HS-27A (cell line): ENCODE data around the gene NEU1.
"Not testable (repeated sequence)": the region's sequence is repeated elsewhere in the genome, so short reads cannot be mapped to it uniquely, and the experiment has no call there.

Source experiments
- DNase-seq: peaks from one replicate; pipeline ENCODE4 v3.0.0-alpha.2; 2012; ENCODE audit warnings: low read depth, missing footprints

The NEU1 gene

DNA sequence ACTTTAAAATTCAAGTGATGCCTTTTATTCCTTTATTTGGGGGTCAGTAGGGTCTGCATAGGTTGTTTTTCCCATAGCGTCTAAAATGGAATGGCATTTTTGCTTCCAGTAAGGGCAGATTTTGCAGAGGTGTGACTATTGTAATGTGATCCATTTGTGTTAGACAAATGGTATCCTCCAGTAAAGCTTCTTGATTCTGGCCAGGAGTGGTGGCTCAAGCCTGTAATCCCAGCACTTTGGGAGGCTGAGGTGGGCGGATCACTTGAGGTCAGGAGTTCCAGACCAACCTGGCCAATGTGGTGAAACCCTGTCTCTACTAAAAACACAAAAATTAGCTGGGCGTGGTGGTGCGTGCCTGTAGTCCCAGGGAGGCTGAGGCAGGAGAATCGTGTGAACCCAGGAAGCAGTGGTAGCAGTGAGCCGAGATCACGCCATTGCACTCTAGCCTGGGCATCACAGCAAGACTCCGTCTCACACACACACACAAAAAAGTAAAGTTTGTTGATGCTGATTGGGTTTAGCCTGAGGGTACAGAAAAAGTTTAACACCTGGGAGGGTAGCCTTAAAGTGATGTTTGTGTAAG, 44.6 kb downstream of the NEU1 start:
- DNase-seq, result not testable (repeated sequence)

DNA sequence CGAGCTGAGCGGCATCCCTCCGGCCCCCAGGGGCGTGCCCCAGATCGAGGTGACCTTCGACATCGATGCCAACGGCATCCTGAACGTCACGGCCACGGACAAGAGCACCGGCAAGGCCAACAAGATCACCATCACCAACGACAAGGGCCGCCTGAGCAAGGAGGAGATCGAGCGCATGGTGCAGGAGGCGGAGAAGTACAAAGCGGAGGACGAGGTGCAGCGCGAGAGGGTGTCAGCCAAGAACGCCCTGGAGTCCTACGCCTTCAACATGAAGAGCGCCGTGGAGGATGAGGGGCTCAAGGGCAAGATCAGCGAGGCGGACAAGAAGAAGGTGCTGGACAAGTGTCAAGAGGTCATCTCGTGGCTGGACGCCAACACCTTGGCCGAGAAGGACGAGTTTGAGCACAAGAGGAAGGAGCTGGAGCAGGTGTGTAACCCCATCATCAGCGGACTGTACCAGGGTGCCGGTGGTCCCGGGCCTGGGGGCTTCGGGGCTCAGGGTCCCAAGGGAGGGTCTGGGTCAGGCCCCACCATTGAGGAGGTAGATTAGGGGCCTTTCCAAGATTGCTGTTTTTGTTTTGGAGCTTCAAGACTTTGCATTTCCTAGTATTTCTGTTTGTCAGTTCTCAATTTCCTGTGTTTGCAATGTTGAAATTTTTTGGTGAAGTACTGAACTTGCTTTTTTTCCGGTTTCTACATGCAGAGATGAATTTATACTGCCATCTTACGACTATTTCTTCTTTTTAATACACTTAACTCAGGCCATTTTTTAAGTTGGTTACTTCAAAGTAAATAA, 45.3 kb downstream of the NEU1 start:
- not testable (repeated sequence) for DNase-seq

DNA sequence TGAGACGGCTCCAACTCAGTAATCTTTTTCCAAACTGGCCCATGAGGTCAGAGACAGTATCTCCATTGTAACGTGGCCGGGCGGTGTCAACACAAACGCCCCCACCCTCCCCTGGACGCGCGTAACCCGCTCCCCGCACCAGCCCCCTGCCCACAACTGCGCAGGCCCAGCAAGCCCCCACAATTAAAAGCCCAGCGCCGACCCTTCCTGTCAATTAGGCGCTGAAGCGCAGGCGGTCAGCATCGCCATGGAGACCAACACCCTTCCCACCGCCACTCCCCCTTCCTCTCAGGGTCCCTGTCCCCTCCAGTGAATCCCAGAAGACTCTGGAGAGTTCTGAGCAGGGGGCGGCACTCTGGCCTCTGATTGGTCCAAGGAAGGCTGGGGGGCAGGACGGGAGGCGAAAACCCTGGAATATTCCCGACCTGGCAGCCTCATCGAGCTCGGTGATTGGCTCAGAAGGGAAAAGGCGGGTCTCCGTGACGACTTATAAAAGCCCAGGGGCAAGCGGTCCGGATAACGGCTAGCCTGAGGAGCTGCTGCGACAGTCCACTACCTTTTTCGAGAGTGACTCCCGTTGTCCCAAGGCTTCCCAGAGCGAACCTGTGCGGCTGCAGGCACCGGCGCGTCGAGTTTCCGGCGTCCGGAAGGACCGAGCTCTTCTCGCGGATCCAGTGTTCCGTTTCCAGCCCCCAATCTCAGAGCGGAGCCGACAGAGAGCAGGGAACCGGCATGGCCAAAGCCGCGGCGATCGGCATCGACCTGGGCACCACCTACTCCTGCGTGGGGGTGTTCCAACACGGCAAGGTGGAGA, 47.4 kb downstream of the NEU1 start, which contains the start of the genes HSPA1A and HSPA1L:
HSPA1A (plus strand) TSS at position 519 of the 814 bp plus-strand sequence; CDS start at position 733, 214 bp downstream.
HSPA1L (minus strand) TSS at position 259 of the 814 bp plus-strand sequence. CDS start 3,311 bp downstream, outside the sequence.
- DNase-seq, result no peak

DNA sequence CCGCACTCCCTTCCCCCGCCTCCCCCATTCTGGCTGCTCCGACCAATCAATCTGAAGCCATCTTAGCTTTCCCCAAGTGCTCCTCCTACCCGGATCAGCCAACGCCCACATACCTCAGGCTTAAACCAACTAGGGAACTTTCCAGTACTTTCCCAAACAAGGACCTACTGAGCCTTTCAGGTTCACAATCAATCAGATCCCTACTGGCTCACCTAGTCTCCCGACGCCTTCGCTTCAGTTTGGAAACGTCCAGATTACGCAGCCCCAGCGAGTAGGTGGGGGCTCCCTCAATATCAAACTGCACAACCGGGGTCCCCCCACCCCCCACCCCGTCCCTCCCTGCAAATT, 48.0 kb downstream of the NEU1 start:
- peak; percentile 95 for DNase-seq

DNA sequence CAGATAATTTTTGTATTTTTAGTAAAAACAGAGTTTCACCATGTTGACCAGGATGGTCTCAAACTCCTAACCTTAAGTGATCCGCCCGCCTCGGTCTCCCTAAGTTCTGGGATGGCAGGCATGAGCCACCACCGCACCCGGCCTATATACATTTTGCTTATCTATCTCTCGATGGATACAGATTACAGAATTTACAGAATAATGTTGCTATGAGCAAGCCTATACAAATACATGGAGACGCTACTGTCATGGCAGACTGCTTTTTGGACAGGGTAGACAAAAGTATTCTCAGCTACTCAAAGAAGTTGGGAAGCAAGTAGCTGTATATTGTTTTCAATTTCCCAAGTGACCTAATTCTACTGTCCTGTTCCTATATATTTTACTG, 49.2 kb downstream of the NEU1 start:
- DNase-seq, result no peak

DNA sequence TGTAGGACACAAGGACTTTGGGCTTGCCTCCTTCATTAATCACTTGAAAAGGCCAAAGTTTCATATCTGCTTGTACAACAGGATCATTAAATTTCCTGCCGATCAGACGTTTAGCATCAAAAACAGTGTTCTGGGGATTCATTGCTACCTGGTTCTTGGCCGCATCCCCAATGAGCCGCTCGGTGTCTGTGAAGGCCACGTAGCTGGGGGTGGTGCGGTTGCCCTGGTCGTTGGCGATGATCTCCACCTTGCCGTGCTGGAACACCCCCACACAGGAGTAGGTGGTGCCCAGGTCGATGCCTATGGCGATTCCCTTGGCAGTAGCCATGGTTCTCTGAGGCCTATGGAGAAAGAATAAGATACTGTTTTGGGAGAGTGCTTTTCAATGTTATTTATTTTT, 51.0 kb downstream of the NEU1 start:
- no peak for DNase-seq

DNA sequence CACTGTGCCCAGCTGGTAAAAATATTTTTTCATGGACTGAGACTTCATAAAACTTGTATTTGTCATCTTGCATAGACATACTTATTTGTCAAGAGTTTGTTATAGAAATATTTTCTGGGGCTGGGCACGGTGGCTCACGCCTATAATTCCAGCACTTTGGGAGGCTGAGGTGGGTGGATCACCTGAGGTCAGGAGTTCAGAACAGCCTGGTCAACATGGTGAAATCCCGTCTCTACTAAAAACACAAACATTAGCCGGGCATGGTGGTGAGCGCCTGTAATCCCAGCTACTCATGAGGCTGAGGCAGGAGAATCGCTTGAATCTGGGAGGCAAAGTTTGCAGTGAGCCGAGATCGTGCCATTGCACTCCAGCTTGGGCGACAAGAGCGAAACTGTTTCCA, 54.0 kb downstream of the NEU1 start:
- DNase-seq, result not testable (repeated sequence)
